ENCODE results near the gene ZNF783.

DNA sequence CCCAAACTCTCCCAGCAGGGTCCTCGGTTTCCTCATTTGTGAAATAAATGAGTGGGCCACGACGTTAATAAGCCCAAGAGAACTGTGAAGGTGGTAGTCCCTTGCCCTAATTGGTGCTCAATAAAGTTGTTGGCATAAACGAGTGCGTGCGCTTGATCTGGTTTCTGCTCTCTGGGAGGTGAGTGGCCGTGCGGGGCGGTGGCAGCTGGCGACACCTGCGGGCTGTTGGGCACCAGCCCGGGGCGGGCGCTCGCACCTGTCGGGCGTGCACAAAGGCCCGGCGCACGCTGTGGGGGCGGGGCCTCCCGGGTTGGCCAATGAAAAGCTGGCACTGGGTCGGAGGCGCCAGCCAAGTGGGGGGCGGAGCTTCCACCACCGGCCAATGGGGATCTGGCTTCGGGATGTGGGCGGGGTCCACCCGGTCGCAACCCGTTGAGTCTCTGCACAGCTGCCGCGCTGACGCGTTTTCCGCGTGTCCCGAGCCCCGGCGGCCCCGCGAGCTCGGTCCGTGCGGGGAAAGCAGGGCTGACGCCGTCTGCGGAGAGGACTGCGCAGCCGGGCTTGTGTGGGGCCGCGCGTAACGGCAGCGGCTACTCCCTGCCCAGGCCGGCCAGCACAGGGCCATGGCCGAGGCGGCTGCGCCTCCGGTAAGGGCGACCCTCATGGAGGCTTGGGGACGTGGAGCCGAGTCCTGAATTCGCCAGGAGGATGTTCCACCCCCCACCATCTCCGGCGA, 23.0 kb downstream of the ZNF783 start:
- TF ChIP-seq BHLHE40 (IDR thresholded peaks at IDR 0.05; ENCODE audit: borderline replicate concordance) (no peak), SP1 (IDR thresholded peaks at IDR 0.05) (no peak), TARDBP (IDR thresholded peaks at IDR 0.05) (no peak), FOXK2 (IDR thresholded peaks at IDR 0.05) (no peak), HDGF (IDR thresholded peaks at IDR 0.05; ENCODE audit: borderline replicate concordance) (0 out of 2 replicates have a peak, but pooled peaks have one; percentile 29)

All from HEK293T (cell line).